EL (cell line): ENCODE measurements around the gene TTI1.
A peak's percentile ranks its signal among the peaks of the same experiment; 100 is the strongest.

ENCODE experiments used
- DNase-seq: peaks from one replicate; pipeline ENCODE4 v3.0.0-alpha.2; 2016

The TTI1 gene

GRCh38 chr20:38008233-38008944 lies 24.9 kb downstream of the TTI1 start:
- no peak for DNase-seq

DNA sequence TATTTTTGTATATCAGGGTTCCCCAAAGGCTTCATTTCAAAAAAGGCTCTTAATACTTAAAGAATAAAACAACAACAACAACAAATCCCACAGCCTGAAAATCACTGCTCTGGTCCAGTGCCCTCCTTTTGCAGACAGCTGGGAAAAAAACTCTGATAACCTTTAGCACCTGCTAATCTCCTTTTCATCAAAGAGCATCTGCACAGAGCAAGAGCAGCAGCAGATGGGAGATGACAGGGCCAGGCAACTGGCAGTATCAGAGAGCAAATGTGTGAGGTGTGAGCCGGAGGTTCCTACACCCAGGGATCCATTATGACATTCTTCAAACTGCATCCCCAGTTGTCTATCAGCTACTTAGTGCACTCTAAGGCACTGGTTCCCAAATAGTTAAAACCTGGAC lies 25.7 kb downstream of the TTI1 start:
- DNase-seq, result no peak

DNA sequence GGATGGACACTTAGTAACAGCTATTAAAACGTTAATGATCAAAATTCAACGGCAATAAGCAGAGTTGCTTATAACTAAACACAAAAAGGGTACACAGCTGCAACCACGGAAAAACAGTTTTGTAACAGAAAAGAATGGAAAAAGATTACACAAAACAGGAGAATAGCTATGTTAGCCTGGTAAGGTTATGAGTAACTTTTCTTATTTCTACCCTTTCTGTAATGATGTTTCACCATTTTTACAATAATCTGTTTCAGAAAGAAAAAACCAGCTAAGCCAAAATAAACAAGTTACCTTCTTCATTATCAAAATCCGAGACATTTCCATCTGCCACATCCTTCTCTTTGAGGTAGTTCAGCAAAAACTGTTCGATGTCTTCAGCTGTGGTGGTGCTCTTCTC lies 27.4 kb downstream of the TTI1 start:
- no peak for DNase-seq

GRCh38 chr20:38004416-38004815 lies 28.8 kb downstream of the TTI1 start:
- no peak for DNase-seq

- DNase-seq, result no peak
These were observed 30.8 kb downstream of the TTI1 start for GRCh38 chr20:38002422-38002821.

DNA sequence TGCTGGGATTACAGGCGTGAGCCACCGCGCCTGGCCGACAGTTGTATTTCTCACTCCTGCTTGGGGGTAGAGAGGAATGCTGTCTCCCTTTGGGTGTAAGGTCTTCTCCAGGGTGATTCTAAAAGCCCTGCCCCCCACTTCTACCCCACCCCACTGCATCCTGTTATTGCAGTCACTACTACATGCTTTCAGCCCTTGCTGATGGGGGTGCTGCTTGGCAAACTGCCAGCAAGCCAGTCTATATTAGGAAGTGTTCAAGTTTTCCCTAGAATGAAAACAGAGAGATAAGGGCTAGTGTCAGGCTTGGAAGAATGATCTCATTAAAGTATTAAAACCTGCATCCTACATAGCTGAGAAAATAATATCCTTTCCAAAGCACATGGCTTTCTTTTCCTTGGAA lies 31.3 kb downstream of the TTI1 start:
- peak; percentile 18 for DNase-seq

DNA sequence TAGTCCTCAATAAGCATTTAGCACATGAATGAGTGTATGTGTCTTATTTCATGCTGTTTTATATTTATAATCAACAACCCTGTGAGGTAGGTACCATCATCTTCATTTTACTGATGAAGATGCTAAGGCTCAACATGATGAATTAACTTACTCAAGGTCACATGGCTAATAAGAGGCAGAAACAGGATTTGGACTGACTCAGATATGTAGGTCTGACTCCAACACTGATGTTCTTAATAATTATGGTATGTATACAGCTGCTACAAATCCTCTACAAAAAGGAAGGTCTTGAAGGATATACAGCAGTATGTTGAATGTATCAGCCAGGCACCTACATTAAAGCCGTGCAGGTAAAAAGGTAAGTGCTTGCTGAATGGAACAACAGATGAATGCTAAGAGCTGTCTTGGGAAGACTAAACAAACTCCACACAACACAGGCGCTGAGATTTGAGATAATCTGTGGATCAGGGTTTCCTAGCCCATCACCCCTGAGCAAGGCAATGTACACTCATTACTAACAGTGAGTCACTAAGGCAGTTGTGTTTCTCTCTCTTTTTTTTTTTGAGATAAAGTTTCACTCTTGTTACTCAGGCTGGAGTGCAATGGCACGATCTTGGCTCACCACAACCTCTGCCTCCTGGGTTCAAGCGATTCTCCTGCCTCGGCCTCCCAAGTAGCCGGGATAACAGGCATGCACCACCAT lies 31.9 kb downstream of the TTI1 start:
- DNase-seq, result peak; percentile 72

DNA sequence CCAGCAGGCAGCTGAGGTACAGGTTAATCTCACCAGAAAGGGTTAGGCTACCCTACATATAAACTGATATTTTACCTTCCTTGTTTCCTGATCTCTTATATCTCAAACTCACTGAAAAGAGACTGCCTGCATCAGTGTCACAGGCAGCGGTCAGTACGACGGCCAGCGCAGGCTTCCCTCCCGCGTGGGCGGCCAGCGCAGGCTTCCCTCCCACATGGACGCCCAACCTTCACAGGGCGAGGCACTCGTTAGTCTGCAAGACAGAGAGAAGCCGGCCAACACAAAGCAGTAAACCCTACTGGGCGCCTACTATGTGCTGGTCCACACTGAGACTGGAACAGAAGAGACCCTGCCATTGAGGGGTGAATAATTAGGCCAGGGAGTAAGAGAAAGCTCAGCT lies 33.0 kb downstream of the TTI1 start:
- no peak for DNase-seq

DNA sequence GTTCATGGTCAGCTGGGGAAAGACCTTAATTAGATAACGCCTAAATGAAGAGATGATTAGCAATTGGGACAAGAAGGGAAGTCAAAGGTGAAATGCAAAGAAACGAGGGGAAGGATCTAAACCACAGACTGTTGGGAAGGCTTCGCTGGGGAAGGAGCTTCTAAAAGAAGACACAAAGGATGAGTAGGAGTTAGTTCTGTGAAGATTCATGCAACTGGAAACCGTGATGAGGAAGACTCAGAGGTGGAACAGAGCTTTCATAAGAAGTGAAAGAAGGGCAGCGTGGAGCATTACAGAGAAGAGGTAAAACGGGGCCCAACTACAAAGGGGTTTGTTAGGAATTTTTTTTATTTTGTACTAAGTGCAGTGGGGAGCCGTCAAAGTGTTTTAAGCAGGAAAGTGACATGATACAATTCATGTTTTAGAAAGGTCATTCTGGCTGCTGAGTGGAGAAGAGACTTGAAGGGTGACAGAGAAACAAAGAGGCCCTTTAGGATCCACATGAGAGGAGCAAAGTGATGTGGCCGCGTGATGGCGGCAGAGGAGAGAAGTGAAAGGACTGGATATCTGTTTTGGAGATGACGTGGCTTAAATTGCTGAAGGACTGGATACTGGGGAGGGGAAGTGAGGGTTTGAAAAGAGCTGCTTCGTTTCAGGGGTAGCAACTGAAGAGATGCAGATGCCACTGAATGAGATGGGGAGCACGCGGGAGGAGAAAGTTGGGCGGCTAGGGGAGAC lies 33.6 kb downstream of the TTI1 start:
- no peak for DNase-seq

DNA sequence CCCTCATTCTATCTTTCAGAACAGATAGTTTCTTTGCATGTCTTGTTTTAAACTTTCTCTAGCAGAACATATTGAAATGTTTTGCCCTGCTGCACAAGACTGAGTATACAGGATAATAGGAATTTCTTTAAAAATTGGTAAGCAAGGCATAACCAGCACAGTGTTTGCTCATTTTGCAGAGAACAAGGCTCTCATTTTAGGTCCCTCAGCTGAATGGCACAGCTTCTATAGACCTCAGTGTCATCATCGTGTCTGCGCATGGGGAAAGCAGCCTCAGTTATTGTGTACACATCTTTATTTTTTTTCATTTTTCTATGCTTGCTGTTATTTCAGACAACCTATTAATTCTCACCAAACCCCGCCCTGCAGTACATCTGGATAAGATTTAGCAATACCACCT lies 35.7 kb downstream of the TTI1 start:
- DNase-seq, result no peak

- no peak for DNase-seq
These were observed 37.2 kb downstream of the TTI1 start for GRCh38 chr20:37995856-37996605.

- DNase-seq, result peak; percentile 22
These were observed 38.7 kb downstream of the TTI1 start for GRCh38 chr20:37994512-37994911.

- DNase-seq, result peak; percentile 65
These were observed 40.4 kb downstream of the TTI1 start for GRCh38 chr20:37992802-37993409.

DNA sequence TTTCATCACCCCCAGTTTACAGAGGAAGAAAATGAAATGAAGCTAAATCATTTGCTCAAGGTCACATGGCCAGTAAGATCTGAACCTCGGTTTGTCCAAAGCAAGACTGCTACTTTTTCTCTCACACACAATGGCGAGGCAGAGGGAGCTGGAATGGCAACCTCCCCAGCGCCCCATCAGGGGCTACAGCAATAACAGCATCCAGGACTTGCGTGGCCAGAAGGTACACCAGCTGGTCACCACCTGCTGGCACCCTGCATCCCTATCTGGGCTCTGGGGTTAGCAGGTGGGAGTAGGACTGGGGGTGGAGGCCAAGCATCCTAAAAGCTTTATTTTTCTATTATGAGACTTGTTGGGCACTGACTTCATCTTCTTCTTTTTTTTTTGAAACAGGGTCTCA lies 41.3 kb downstream of the TTI1 start:
- DNase-seq, result no peak

GRCh38 chr20:37991157-37991866 lies 41.9 kb downstream of the TTI1 start:
- DNase-seq, result no peak

DNA sequence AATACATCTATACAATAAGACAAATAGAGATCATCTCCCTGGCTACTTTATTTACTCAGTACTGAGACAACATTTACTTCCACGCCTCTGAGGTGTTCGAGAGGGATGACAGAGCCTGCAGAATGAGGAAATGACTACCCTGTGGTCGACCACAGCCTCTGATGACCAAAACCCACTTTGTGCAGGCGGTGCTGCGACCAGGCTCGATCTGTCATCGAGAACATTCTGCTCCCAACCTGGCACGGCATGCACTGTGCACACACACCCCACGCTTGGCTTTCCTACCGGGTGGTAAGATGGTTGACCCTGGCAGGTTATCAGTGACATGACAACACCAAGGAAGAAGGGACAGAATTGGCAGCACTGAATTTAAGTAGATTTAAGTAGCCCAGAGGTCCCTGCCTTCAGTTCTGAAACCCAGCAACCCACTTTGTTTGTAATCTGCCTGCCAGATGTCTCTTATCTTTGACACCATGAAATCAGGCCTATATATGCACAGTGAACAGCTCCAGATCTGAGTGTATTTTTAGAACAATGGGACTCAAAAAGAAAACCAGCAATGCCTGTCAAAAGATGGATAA lies 42.6 kb downstream of the TTI1 start:
- DNase-seq, result peak; percentile 72

- DNase-seq, result no peak
These were observed 43.5 kb downstream of the TTI1 start for GRCh38 chr20:37989601-37990295.

DNA sequence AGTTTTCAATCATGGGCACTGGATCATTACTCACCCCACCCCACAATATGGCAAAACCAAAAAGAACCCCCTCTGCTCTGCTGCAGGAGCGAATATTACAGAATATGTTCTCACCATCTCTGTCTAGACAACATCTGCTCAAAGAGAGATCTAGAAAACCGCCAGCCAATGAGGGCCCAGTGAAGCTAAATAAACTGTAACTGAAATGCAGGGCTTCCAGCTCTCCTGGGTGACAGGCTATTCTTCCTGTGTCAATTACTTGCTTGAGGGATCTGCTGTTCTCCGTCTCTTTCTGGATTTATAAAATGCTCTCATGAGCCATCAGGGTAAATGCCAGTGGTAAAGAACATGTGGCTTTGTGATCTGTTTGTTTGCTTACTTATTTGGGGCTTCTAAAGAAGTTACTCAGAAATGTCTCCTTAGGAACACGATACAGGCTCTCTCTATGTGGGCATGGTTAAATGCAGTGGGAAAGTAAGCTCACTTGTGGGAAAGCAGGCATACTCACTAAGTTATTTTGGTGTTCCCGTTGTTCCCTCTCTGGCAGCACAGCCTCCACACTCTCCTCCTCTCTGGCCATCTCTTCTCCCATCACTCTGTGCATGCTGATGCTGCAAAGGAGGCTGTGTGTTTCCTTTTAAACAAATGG lies 44.8 kb downstream of the TTI1 start:
- no peak for DNase-seq

DNA sequence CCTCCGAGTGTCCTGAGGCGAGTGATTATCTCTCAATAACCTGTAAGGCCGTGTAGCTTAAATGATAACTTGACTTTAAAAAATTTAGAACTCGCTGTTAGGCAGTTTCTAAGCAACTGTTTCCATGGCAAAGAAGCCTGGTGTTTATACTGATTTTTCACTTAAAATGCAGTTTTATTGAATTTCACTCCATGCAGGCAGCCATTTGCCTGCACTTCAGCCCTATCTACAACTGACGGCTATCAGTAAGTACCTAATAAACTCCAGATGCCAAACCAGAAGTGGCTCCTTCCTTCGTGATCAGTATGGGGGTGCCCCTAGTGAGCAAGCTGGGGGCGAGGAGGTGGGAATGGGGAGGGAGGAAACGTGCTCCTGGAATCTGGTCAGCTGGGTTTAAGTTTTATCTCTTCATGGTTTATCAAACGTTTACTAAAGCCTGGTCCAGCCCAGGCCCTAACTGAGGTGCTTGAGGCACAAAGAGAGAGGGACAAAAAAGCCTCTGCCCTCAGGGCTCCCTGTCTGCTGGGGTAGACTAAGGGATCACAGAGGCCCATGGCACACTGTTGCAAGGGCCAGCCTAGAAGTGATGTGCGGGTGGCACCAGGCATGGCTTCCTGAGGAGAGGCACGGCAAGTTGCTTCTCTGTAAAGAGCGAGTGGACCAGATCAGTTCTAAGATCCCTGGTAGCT lies 45.5 kb downstream of the TTI1 start:
- no peak for DNase-seq
